ENCODE results near the gene DUSP2. TPM values are rescaled to one million over a fixed set of nuclear protein-coding genes. Genes with fewer than 3 reads are reported as not detected.

The DUSP2 gene
- total and polyA plus RNA-seq, 7 donors = 0.64 to 5.8 (median 2.4) TPM

DNA sequence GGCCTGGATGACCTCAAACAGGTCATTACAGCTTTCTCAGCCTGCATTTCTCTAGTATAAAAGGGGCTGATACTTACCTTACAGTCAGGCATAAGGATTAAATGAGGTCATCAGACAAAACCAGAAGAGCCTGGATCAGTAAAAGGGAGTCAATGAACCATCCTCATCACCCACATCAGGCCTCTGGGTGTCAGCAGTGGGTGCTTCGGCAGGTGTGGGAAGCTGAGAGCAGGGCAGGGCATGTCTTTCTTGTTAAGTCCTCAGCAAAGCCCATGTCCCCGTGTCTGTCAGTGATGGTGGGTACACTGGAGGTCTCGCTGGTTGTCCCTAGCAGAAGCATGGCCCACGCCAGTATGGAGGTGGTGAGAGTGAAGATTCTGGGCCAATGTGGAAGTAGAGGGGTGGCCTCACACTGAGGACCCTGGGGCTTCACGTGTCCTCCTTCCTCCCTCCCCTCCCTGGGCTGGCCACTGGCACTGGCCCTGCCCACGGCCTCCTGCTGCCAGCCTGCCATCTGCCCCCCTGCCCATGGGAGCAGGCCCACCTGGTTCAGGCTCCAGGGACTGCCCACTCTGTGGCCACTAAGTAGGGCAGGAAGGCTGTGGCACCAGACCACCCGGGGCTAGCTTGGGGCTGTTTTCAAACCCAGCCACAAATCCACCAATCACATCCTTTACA is 33.3 kb downstream of the DUSP2 start:
- ATAC-seq (no peak), DNase-seq (no peak)
- TF ChIP-seq, protein P1, sequence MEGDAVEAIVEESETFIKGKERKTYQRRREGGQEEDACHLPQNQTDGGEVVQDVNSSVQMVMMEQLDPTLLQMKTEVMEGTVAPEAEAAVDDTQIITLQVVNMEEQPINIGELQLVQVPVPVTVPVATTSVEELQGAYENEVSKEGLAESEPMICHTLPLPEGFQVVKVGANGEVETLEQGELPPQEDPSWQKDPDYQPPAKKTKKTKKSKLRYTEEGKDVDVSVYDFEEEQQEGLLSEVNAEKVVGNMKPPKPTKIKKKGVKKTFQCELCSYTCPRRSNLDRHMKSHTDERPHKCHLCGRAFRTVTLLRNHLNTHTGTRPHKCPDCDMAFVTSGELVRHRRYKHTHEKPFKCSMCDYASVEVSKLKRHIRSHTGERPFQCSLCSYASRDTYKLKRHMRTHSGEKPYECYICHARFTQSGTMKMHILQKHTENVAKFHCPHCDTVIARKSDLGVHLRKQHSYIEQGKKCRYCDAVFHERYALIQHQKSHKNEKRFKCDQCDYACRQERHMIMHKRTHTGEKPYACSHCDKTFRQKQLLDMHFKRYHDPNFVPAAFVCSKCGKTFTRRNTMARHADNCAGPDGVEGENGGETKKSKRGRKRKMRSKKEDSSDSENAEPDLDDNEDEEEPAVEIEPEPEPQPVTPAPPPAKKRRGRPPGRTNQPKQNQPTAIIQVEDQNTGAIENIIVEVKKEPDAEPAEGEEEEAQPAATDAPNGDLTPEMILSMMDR (IDR thresholded peaks at IDR 0.05) = no peak
- intact Hi-C loops (cut with DNase I) = loop anchor here (10.0 kb wide), 1 partner anchor 87 kb away; no protein-coding TSS in a partner anchor
- Histone ChIP-seq H3K27ac (no peak overlapping the region), H3K4me3 (no peak overlapping the region), H3K36me3 (ENCODE audit: insufficient read depth in 1 of 2, low read depth in 1 of 2) (no peaks in the 10 kb centered on the region), H3K4me1 (no peaks in the 10 kb centered on the region), H3K27me3 (ENCODE audit: insufficient read depth in 3 of 3, low read length in 2 of 3) (peaks cover 0 to 23% (median 0%) of the 10 kb centered on the region in 3 donors), H3K9me3 (no peaks in the 10 kb centered on the region)
- 79 to 94% (median 90%) methylated on average over 6 to 7 of the region's 7 CpGs for WGBS, 3 donors

DNA sequence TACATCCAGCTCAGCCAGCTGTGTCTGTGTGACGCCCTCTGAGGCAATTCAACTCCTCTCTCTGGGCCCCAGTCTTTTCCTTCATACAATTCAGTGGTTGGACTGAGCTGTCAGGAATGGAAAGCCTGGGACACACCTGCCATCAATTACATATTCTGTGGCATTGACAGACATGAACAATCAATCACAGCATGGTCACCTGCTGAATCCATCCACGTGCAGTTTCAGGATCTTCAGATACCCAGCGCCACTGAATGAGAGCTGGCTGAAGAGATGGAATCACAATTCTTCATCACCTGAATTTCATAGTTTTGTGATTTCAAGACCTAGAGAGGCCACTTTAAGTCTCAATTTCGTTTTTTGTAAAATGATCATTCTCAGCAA is 34.0 kb downstream of the DUSP2 start:
- no peaks in the 10 kb centered on the region for H3K36me3 ChIP-seq (ENCODE audit: insufficient read depth in 1 of 2, low read depth in 1 of 2)
- no peak overlapping the region for H3K27ac ChIP-seq
- peaks cover 0 to 17% (median 0%) of the 10 kb centered on the region in 3 donors for H3K27me3 ChIP-seq (ENCODE audit: insufficient read depth in 3 of 3, low read length in 2 of 3)
- no peaks in the 10 kb centered on the region for H3K4me1 ChIP-seq
- TF ChIP-seq, protein P1 (IDR thresholded peaks at IDR 0.05) = no peak
- DNase-seq (no peak), ATAC-seq (no peak)
- WGBS, 3 donors = 80 to 89% (median 81%) methylated on average over 4 of the region's 4 CpGs
- intact Hi-C loops (cut with DNase I) = loop anchor here (10.0 kb wide), 1 partner anchor 86 kb away; no protein-coding TSS in a partner anchor
- H3K9me3 ChIP-seq = no peaks in the 10 kb centered on the region
- no peak overlapping the region for H3K4me3 ChIP-seq

DNA sequence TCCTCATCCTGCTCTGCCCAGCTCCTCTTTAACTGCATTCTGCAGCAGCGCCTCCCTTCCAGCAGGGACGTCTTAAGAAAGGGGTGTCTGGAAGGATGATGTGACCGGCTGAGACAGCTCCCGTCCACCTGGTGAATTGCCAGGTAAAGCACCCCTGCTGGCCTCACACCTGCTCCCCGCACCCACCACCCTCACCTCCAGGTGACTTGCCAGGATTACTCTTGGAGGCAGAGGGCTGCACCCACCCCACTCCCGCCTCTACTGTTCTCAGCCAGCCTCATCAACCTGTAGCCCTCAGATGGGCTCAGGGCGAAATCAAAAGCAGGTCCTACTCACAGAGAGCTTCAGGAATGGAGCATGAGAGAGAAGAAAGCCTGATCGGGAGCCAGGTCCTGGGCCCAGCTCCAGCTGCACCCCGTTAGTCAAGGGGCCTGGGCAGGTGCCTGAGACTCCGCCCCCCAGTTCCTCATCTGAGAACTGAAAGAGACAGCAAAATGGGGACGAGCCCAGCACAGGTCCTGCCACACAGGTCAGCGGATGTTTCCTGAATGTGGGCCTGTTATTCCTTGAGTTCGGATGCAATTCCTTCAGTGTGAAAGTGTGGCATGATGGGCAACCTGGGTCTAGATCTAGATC is 34.5 kb downstream of the DUSP2 start:
- no peak for ATAC-seq
- H3K4me1 ChIP-seq = no peaks in the 10 kb centered on the region
- no peak for DNase-seq
- intact Hi-C loops (cut with DNase I) = loop anchor here (10.0 kb wide), 1 partner anchor 86 kb away; no protein-coding TSS in a partner anchor
- peaks cover 0 to 12% (median 0%) of the 10 kb centered on the region in 3 donors for H3K27me3 ChIP-seq (ENCODE audit: insufficient read depth in 3 of 3, low read length in 2 of 3)
- WGBS, 3 donors = 83 to 87% (median 86%) methylated on average over 13 of the region's 13 CpGs
- H3K9me3 ChIP-seq = no peaks in the 10 kb centered on the region
- no peaks in the 10 kb centered on the region for H3K36me3 ChIP-seq (ENCODE audit: insufficient read depth in 1 of 2, low read depth in 1 of 2)
- TF ChIP-seq, protein P1 (IDR thresholded peaks at IDR 0.05) = no peak
- no peak overlapping the region for H3K27ac ChIP-seq
- no peak overlapping the region for H3K4me3 ChIP-seq

DNA sequence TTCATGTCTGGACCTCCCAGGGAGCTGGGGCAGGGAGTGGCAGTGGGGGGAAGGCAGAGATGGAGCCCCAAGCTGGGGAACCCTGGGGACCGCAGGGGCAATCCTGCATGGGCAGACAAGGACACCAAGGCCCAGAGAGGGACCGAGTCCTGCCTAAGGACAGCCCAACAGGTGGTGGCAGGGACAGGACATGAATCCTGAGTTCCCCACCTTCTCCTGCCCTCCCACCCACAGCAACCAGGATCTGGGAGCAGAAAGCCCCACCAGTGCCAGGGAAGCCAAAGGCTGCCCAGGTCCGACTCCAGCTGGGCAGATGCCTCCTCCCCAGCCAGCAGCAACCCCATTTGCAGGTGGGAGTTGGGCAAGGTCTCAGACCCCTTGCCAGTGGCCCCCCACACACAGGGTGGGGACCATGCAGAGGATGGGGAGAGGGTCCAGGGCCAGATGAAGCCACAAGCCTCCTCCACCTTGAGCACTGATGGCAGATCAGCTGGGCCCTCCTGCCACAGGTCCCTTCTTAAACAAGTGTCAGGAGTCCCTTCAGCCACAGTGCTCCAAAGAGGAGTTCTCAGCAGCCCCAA is 35.2 kb downstream of the DUSP2 start:
- TF ChIP-seq, protein P1 (IDR thresholded peaks at IDR 0.05) = no peak
- intact Hi-C loops (cut with DNase I) = loop anchor here (10.0 kb wide), 1 partner anchor 85 kb away; no protein-coding TSS in a partner anchor
- DNase-seq (no peak), ATAC-seq (no peak)
- H3K4me1 ChIP-seq = no peaks in the 10 kb centered on the region
- H3K4me3 ChIP-seq = no peak overlapping the region
- peaks cover 0 to 4% (median 0%) of the 10 kb centered on the region in 3 donors for H3K27me3 ChIP-seq (ENCODE audit: insufficient read depth in 3 of 3, low read length in 2 of 3)
- 86 to 97% (median 95%) methylated on average over 3 of the region's 3 CpGs for WGBS, 3 donors
- peaks cover 4% of the 10 kb centered on the region for H3K9me3 ChIP-seq
- no peaks in the 10 kb centered on the region for H3K36me3 ChIP-seq (ENCODE audit: insufficient read depth in 1 of 2, low read depth in 1 of 2)
- peak overlapping the region; percentile 41 for H3K27ac ChIP-seq
